ENCODE results near the gene MRPL14.
A peak's percentile ranks its signal among the peaks of the same experiment; 100 is the strongest.
"Not testable (repeated sequence)": the region's sequence is repeated elsewhere in the genome, so short reads cannot be mapped to it uniquely, and the experiment has no call there.

Gene MRPL14

GRCh38 chr6:44150317-44150917 is 23.2 kb upstream of the MRPL14 start:
- no peak for DNase-seq (ENCODE audit: low spot score)

GRCh38 chr6:44149369-44150012 is 22.2 kb upstream of the MRPL14 start:
- no peak for DNase-seq (ENCODE audit: low spot score)

- DNase-seq (ENCODE audit: low spot score), result no peak
Observed at GRCh38 chr6:44148306-44148705, 21.1 kb upstream of the MRPL14 start.

GRCh38 chr6:44147256-44147655 is 20.0 kb upstream of the MRPL14 start:
- DNase-seq (ENCODE audit: low spot score), result no peak

GRCh38 chr6:44146685-44147084 is 19.4 kb upstream of the MRPL14 start:
- DNase-seq (ENCODE audit: low spot score), result no peak

- no peak for DNase-seq (ENCODE audit: low spot score)
Observed at GRCh38 chr6:44145839-44146238, 18.6 kb upstream of the MRPL14 start.

- not testable (repeated sequence) for DNase-seq (ENCODE audit: low spot score)
Observed at GRCh38 chr6:44144536-44144935, 17.3 kb upstream of the MRPL14 start.

GRCh38 chr6:44143731-44144130 is 16.5 kb upstream of the MRPL14 start:
- no peak for DNase-seq (ENCODE audit: low spot score)

- no peak for DNase-seq (ENCODE audit: low spot score)
Observed at GRCh38 chr6:44142835-44143234, 15.6 kb upstream of the MRPL14 start.

GRCh38 chr6:44139351-44139743 is 12.1 kb upstream of the MRPL14 start:
- DNase-seq (ENCODE audit: low spot score), result no peak

GRCh38 chr6:44138717-44139350 is 11.6 kb upstream of the MRPL14 start:
- no peak for DNase-seq (ENCODE audit: low spot score)

- DNase-seq (ENCODE audit: low spot score), result no peak
Observed at GRCh38 chr6:44135875-44136274, 8.6 kb upstream of the MRPL14 start.

- no peak for DNase-seq (ENCODE audit: low spot score)
Observed at GRCh38 chr6:44135173-44135758, 8.0 kb upstream of the MRPL14 start.

GRCh38 chr6:44133981-44134711 is 6.9 kb upstream of the MRPL14 start:
- DNase-seq (ENCODE audit: low spot score), result no peak

- DNase-seq (ENCODE audit: low spot score), result peak; percentile 64
Observed at GRCh38 chr6:44133003-44133931, 6.0 kb upstream of the MRPL14 start.

- no peak for DNase-seq (ENCODE audit: low spot score)
Observed at GRCh38 chr6:44132476-44132875, 5.2 kb upstream of the MRPL14 start.

- no peak for DNase-seq (ENCODE audit: low spot score)
Observed at GRCh38 chr6:44131892-44132291, 4.6 kb upstream of the MRPL14 start.

GRCh38 chr6:44129841-44130322 is 2.6 kb upstream of the MRPL14 start:
- DNase-seq (ENCODE audit: low spot score), result no peak

- peak; percentile 29 for DNase-seq (ENCODE audit: low spot score)
Observed at GRCh38 chr6:44128020-44128917, 1.0 kb upstream of the MRPL14 start.

All from SK-N-DZ (cell line).